Neural crest cell (in vitro differentiated cells): ENCODE measurements around the gene CCDC69. TPM values are rescaled to one million over a fixed set of nuclear protein-coding genes. Genes with fewer than 3 reads are reported as not detected.

Experiments used
- DNase-seq: peaks from one replicate; pipeline ENCODE4 v3.0.0; 2021; ENCODE audit warnings: low read depth, mixed read lengths, low spot score
- H3K27ac Mint-ChIP-seq: one replicate; pipeline ENCODE4 v1.8.0; 2021; ENCODE audit warnings: mild to moderate bottlenecking, mixed read lengths; ENCODE audit not compliant: unreplicated experiment
- H3K27me3 Mint-ChIP-seq: 2 replicates; pipeline ENCODE4 v1.8.0; 2021; ENCODE audit warnings: low read depth, mild to moderate bottlenecking, mixed read lengths
- H3K36me3 Mint-ChIP-seq: 2 replicates; pipeline ENCODE4 v1.8.0; 2021; ENCODE audit warnings: low read depth, mild to moderate bottlenecking, mixed read lengths
- H3K4me1 Mint-ChIP-seq: 2 replicates; pipeline ENCODE4 v1.8.0; 2021; ENCODE audit warnings: mixed read lengths
- H3K4me3 Mint-ChIP-seq: one replicate; pipeline ENCODE4 v1.8.0; 2021; ENCODE audit warnings: mild to moderate bottlenecking, mixed read lengths
- H3K9me3 Mint-ChIP-seq: 2 replicates; pipeline ENCODE4 v1.8.0; 2021; ENCODE audit warnings: mixed read lengths
- total RNA-seq: library from RNA; stranded (reverse); gene quantifications from 2 replicates; pipeline ENCODE4 v1.2.1, GENCODE V29; 2021
- TF ChIP-seq, protein P1 (sequence below): fragments of 200-600 bp; sonication (generic); conservative IDR thresholded peaks from 2 replicates; pipeline ENCODE4 v1.5.0; 2021; ENCODE audit warnings: antibody characterized with exemption, mild to moderate bottlenecking

Gene CCDC69
- total RNA-seq, 1 donor from 2014 or later, result 1.7 TPM

DNA sequence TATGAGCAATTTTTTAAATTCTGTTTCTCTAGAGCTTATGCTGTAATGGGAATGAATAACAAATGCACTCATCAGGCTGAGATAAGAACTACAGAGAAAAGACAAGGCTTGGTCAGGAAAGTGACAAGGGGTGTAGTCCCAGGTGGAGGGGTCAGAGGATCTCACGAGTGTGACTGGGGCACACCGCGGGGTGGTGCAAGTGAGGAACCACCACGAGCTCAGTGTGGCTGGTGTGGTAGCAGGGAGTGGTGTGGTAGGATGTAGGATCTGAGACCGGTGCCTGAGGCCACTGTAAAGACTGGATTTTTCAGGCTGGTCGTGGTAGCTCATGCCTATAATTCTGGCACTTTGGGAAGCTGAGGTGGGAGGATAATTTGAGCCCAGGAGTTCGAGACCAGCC is 75.3 kb downstream of the CCDC69 start:
- peaks cover 47% of the 10 kb centered on the region for H3K4me1 Mint-ChIP-seq
- no peaks in the 10 kb centered on the region for H3K27me3 Mint-ChIP-seq
- no peak for DNase-seq
- no peak overlapping the region for H3K27ac Mint-ChIP-seq
- H3K9me3 Mint-ChIP-seq, result no peaks in the 10 kb centered on the region
- peaks cover 6% of the 10 kb centered on the region for H3K36me3 Mint-ChIP-seq
- H3K4me3 Mint-ChIP-seq, result no peak overlapping the region
- TF ChIP-seq, protein P1, sequence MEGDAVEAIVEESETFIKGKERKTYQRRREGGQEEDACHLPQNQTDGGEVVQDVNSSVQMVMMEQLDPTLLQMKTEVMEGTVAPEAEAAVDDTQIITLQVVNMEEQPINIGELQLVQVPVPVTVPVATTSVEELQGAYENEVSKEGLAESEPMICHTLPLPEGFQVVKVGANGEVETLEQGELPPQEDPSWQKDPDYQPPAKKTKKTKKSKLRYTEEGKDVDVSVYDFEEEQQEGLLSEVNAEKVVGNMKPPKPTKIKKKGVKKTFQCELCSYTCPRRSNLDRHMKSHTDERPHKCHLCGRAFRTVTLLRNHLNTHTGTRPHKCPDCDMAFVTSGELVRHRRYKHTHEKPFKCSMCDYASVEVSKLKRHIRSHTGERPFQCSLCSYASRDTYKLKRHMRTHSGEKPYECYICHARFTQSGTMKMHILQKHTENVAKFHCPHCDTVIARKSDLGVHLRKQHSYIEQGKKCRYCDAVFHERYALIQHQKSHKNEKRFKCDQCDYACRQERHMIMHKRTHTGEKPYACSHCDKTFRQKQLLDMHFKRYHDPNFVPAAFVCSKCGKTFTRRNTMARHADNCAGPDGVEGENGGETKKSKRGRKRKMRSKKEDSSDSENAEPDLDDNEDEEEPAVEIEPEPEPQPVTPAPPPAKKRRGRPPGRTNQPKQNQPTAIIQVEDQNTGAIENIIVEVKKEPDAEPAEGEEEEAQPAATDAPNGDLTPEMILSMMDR, result no peak

DNA sequence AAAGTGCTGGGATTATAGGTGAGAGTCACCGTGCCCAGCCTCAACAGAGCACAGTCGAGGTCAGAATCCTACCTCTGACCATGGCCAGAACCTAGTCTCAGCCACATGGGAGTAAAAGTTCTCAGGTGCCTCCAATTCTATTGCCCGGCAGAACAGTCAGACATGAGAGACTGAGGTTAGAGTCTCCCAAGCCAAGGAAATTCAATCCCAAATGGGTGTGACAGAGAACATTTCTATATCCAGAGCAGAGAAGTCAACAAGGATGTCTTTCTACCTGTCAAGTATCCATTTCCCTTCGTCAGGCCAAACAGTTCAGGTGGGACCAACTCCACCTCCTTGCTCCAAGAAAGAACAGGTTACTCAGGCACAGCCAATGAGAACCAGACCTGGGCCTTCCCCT is 76.9 kb downstream of the CCDC69 start:
- H3K4me1 Mint-ChIP-seq, result peaks cover 36% of the 10 kb centered on the region
- TF ChIP-seq, protein P1, result no peak
- no peaks in the 10 kb centered on the region for H3K9me3 Mint-ChIP-seq
- H3K27me3 Mint-ChIP-seq, result no peaks in the 10 kb centered on the region
- H3K36me3 Mint-ChIP-seq, result peaks cover 6% of the 10 kb centered on the region
- H3K27ac Mint-ChIP-seq, result no peak overlapping the region
- DNase-seq, result no peak
- no peak overlapping the region for H3K4me3 Mint-ChIP-seq

DNA sequence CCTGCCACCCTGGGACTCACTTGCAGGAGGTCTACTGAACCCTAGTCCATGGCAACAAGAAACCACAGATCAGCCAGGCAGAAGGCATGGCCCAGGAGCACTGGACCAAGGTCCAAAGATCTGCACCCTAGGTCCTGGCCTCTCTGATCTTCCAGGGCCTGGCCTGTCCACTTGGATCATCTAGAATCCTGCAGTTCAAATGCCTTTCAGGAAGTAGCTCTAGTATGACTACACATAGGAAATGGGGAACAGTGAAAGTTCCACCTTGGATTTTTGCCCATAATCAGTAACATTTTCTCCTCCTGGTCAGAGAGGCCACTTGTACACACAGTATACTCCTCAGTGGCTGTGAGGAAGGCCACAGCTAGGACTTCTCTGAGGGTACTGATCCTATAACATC is 77.8 kb downstream of the CCDC69 start:
- Mint-ChIP-seq H3K9me3 (no peaks in the 10 kb centered on the region), H3K36me3 (peaks cover 6% of the 10 kb centered on the region), H3K4me1 (peaks cover 26% of the 10 kb centered on the region), H3K4me3 (no peak overlapping the region), H3K27me3 (no peaks in the 10 kb centered on the region), H3K27ac (peak overlapping the region; percentile 65)
- DNase-seq, result no peak
- TF ChIP-seq, protein P1, result no peak

DNA sequence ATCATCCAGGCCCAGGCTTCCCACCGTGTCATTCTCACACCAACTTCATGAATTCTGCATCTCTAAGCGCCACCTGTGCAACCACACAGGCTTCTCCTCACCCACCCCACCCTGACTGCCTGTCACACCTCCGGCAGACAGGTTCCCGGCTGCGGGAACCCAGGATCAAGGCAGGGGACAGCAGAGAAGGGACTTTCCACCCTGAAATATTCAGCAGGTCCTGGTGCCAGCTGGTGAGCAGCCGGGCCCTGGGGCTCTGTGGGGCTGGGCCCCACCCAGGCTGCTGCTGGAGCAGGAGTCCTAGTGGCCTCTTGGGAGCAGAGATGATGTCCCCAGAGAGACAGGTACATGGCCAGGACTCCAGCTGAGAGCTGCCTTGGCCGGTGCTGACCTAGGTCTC is 79.0 kb downstream of the CCDC69 start:
- Mint-ChIP-seq H3K4me1 (peaks cover 15% of the 10 kb centered on the region), H3K27me3 (no peaks in the 10 kb centered on the region), H3K36me3 (peaks cover 6% of the 10 kb centered on the region), H3K27ac (no peak overlapping the region), H3K4me3 (no peak overlapping the region), H3K9me3 (no peaks in the 10 kb centered on the region)
- no peak for DNase-seq
- TF ChIP-seq, protein P1, result no peak

DNA sequence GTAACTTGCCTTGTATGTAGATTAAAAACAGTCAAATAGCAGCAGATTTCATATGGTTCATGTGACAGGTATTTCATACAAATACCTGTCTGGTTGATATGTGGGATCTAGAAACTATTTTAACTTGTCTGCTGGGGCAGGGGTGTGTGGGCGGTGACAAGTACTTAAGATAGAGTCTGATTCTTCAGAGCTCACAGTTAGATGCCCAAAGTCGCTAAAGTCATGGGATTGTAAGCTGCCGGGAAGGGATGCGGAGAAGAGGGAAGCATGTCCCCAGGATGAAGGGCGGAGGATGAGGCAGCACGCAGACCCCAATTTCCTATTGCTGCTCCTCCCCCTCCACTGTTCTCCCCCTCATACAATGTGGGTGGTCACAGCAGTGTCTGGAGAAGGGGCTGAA is 79.6 kb downstream of the CCDC69 start:
- DNase-seq, result no peak
- no peaks in the 10 kb centered on the region for H3K27me3 Mint-ChIP-seq
- H3K4me1 Mint-ChIP-seq, result peaks cover 12% of the 10 kb centered on the region
- TF ChIP-seq, protein P1, result no peak
- H3K36me3 Mint-ChIP-seq, result peaks cover 6% of the 10 kb centered on the region
- no peak overlapping the region for H3K4me3 Mint-ChIP-seq
- H3K9me3 Mint-ChIP-seq, result no peaks in the 10 kb centered on the region
- no peak overlapping the region for H3K27ac Mint-ChIP-seq

DNA sequence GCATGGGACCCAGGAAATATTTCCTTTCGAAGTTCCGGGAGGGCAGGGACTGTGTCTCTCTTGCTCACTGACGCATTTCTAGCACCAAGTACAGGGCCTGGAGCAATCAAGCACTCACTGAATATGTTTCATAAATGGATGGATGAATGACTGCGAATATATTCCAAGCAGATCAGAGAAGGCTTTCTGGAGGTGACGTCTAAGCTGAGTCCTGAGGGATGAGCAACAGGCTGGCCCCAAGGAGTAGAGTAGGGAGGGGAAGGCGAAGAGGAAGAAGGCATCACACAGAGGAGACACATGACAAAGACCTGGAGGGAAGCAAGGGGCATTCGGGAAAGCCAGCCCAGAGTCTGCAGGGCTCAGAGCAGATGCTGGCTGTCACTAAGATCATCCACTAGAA is 80.2 kb downstream of the CCDC69 start:
- DNase-seq, result no peak
- Mint-ChIP-seq H3K36me3 (peaks cover 6% of the 10 kb centered on the region), H3K27ac (no peak overlapping the region), H3K4me3 (no peak overlapping the region), H3K4me1 (peaks cover 8% of the 10 kb centered on the region), H3K27me3 (no peaks in the 10 kb centered on the region), H3K9me3 (no peaks in the 10 kb centered on the region)
- TF ChIP-seq, protein P1, result no peak
